Transverse colon (tissue), 4 donors: ENCODE data around the gene KCNK7. TPM values are rescaled to one million over a fixed set of nuclear protein-coding genes. Genes with fewer than 3 reads are reported as not detected.

Source experiments
- DNase-seq: peaks from one replicate; pipeline ENCODE4 v3.0.0-alpha.2; 2019
- H3K27ac ChIP-seq, 4 donors: fragments of 200-600 bp; sonication (generic); 2 replicates each; pipeline ENCODE4 v1.5.1; 2016 to 2018; ENCODE audit warnings: inconsistent platforms in 4 of 4
- H3K27me3 ChIP-seq: fragments of 200-600 bp; sonication (generic); 2 replicates; pipeline ENCODE4 v1.5.1; 2017; ENCODE audit warnings: inconsistent platforms
- H3K36me3 ChIP-seq, 4 donors: fragments of 200-600 bp; sonication (generic); 2 replicates each; pipeline ENCODE4 v1.5.1; 2017 to 2019; ENCODE audit warnings: inconsistent platforms in 4 of 4
- H3K4me1 ChIP-seq, 4 donors: fragments of 200-600 bp; sonication (generic); 2 replicates each; pipeline ENCODE4 v1.5.1; 2017 to 2020; ENCODE audit warnings: inconsistent platforms in 4 of 4
- H3K4me3 ChIP-seq, 4 donors: fragments of 200-600 bp; sonication (generic); 1 replicate in 1 of 4; 2 replicates in 3 of 4; pipeline versions ENCODE4 v1.5.1 to v1.6.1; 2017 to 2019; ENCODE audit warnings: inconsistent platforms in 4 of 4
- H3K9me3 ChIP-seq, 2 donors: fragments of 200-600 bp; sonication (generic); 2 replicates each; pipeline ENCODE4 v1.5.1; 2017 to 2019; ENCODE audit warnings: inconsistent platforms in 2 of 2
- CTCF ChIP-seq, 5 experiments: fragments of 200-600 bp in 3 of 5; fragments of 450-650 bp in 2 of 5; sonication (generic) in 3 of 5; IDR thresholded peaks; 1 replicate in 2 of 5; 2 replicates in 3 of 5; pipeline ENCODE4 v1.5.1; 2016 to 2017; ENCODE audit warnings: antibody characterized with exemption in 5 of 5, inconsistent platforms in 3 of 5, mild to moderate bottlenecking in 2 of 5, moderate library complexity in 1 of 5
- EP300 ChIP-seq: sonication (generic); formaldehyde crosslinking; IDR thresholded peaks from one replicate; pipeline ENCODE4 v1.6.1; 2017; ENCODE audit warnings: antibody characterized with exemption, low read depth
- POLR2A ChIP-seq: fragments of 450-650 bp; IDR thresholded peaks from one replicate; pipeline ENCODE4 v1.6.1; 2016; ENCODE audit warnings: antibody characterized with exemption, mild to moderate bottlenecking, moderate library complexity
- POLR2AphosphoS5 ChIP-seq, 3 donors: sonication (generic); formaldehyde crosslinking; IDR thresholded peaks; one replicate each; pipeline ENCODE4 v1.6.1; 2016; ENCODE audit warnings: antibody characterized with exemption in 3 of 3
- WGBS, 2 donors: methylation state at CpG; one replicate each; pipeline ENCODE4 v1.1.5; 2018; ENCODE audit warnings: low coverage in 1 of 2; 5-methylcytosine and 5-hydroxymethylcytosine counted together
- in situ Hi-C, 4 donors: fragments of 200-750 bp; cut with MboI; loops; one replicate each; pipeline versions ENCODE4 v1.15.0 to v1.15.1; 2017; ENCODE audit warnings: low sequenced_read_pairs in 3 of 4, low pct_ligation_motif_present in 1 of 4, low pct_unique_long_range_greater_than_20kb in 1 of 4
- intact Hi-C: fragments of 100-400 bp; cut with DNase I; formaldehyde crosslinking; loops from one replicate; pipeline ENCODE4 v1.15.1; 2023; ENCODE audit warnings: low total_unique reads
- total RNA-seq, 4 donors: library from RNA; depleted of rRNA; stranded (reverse); fragments of >200 nt; gene quantifications; one replicate each; pipeline ENCODE4 v1.1.0, GENCODE V29; 2016

Gene KCNK7
- total RNA-seq, 4 donors from 2014 or later = 0.27 to 1.6 TPM; not detected in 2

- in situ Hi-C loops (no loop called here), intact Hi-C loops (no loop called here)
- Histone ChIP-seq H3K4me3 (no peak overlapping the region), H3K4me1 (peaks cover 15 to 65% (median 45%) of the 10 kb centered on the region in 4 donors), H3K27ac (peak overlapping the region in 1 of 4 donors; percentile 22), H3K9me3 (no peaks in the 10 kb centered on the region), H3K36me3 (no peaks in the 10 kb centered on the region), H3K27me3 (no peaks in the 10 kb centered on the region)
- no peak for DNase-seq
- 77 to 79% methylated on average over 4 to 26 of the region's 27 CpGs for WGBS, 2 donors
- TF ChIP-seq EP300 (no peak), POLR2AphosphoS5 (IDR thresholded peaks at IDR 0.05) (no peak), POLR2A (no peak), CTCF (IDR thresholded peaks at IDR 0.05) (no peak)
Observed at GRCh38 chr11:65554057-65554818, 41.4 kb downstream of the KCNK7 start.

GRCh38 chr11:65553301-65554001 is 42.1 kb downstream of the KCNK7 start:
- peak; percentile 52 for DNase-seq
- in situ Hi-C loops (no loop called here), intact Hi-C loops (no loop called here)
- Histone ChIP-seq H3K4me3 (no peak overlapping the region), H3K27ac (peak overlapping the region in 1 of 4 donors; percentile 22), H3K4me1 (peaks cover 7 to 58% (median 37%) of the 10 kb centered on the region in 4 donors), H3K9me3 (no peaks in the 10 kb centered on the region), H3K27me3 (no peaks in the 10 kb centered on the region), H3K36me3 (no peaks in the 10 kb centered on the region)
- TF ChIP-seq CTCF (IDR thresholded peaks at IDR 0.05) (no peak), POLR2A (no peak), POLR2AphosphoS5 (IDR thresholded peaks at IDR 0.05) (no peak)
- 67% methylated on average over 23 of the region's 37 CpGs; no CpG with 5 or more reads in 1 of the 2 donors for WGBS, 2 donors

- Histone ChIP-seq H3K4me3 (no peak overlapping the region), H3K27me3 (no peaks in the 10 kb centered on the region), H3K9me3 (no peaks in the 10 kb centered on the region), H3K27ac (peak overlapping the region in 1 of 4 donors; percentile 83), H3K4me1 (peaks cover 7 to 55% (median 35%) of the 10 kb centered on the region in 4 donors), H3K36me3 (no peaks in the 10 kb centered on the region)
- intact Hi-C loops (no loop called here), in situ Hi-C loops (no loop called here)
- TF ChIP-seq CTCF (IDR thresholded peaks at IDR 0.05) (peak in 1 of 5 experiments; percentile 2), POLR2AphosphoS5 (IDR thresholded peaks at IDR 0.05) (no peak)
- DNase-seq = no peak
- 75% methylated on average over 9 of the region's 9 CpGs; no CpG with 5 or more reads in 1 of the 2 donors for WGBS, 2 donors
Observed at GRCh38 chr11:65552388-65552951, 43.1 kb downstream of the KCNK7 start.
